Common myeloid progenitor, CD34-positive (primary cell): ENCODE data around the gene CPN2.

ENCODE experiments used
- CTCF ChIA-PET: fragments of 350-600 bp; sonication (Branson Sonifier 250); formaldehyde crosslinking; loops from one replicate; lab custom pipeline; 2021; ENCODE audit warnings: antibody characterized with exemption; lab: Charles Lee
- POLR2A ChIA-PET: fragments of 350-600 bp; sonication (Branson Sonifier 250); formaldehyde crosslinking; loops from one replicate; lab custom pipeline; 2021; ENCODE audit warnings: antibody characterized with exemption; lab: Charles Lee
- DNase-seq, 3 donors: peaks; one replicate each; pipeline versions ENCODE4 v3.0.0 to v3.0.0-alpha.2; 2013
- H3K27ac ChIP-seq, 2 experiments: 1 replicate in 1 of 2; 2 replicates in 1 of 2; pipeline ENCODE4 v1.7.0; 2013; ENCODE audit warnings: inconsistent platforms in 2 of 2, low read length in 2 of 2, mild to moderate bottlenecking in 2 of 2, low read depth in 1 of 2, moderate library complexity in 1 of 2; ENCODE audit not compliant: severe bottlenecking in 2 of 2, insufficient read depth in 1 of 2, poor library complexity in 1 of 2
- H3K27me3 ChIP-seq, 5 experiments: replicated peaks in 2 of 5; 1 replicate in 3 of 5; 2 replicates in 2 of 5; pipeline versions ENCODE4 v1.6.1 to v1.7.0; 2013; ENCODE audit warnings: low read length in 4 of 5, mild to moderate bottlenecking in 2 of 5, moderate library complexity in 2 of 5, inconsistent platforms in 1 of 5; ENCODE audit not compliant: insufficient read depth in 5 of 5, control insufficient read depth in 4 of 5
- H3K36me3 ChIP-seq, 4 experiments: 1 replicate in 2 of 4; 2 replicates in 2 of 4; pipeline versions ENCODE4 v1.6.1 to v1.7.0; 2013; ENCODE audit warnings: low read length in 3 of 4, control low read depth in 1 of 4, mild to moderate bottlenecking in 1 of 4; ENCODE audit not compliant: control insufficient read depth in 4 of 4, insufficient read depth in 4 of 4
- H3K4me1 ChIP-seq, 4 experiments: 1 replicate in 3 of 4; 2 replicates in 1 of 4; pipeline versions ENCODE4 v1.6.1 to v1.7.1; 2013; ENCODE audit warnings: low read length in 3 of 4, mild to moderate bottlenecking in 3 of 4, control low read depth in 1 of 4, inconsistent platforms in 1 of 4, moderate library complexity in 1 of 4; ENCODE audit not compliant: control insufficient read depth in 4 of 4, insufficient read depth in 4 of 4; ENCODE audit errors: control extremely low read depth in 1 of 4
- H3K4me3 ChIP-seq, 7 experiments: 1 replicate in 4 of 7; 2 replicates in 3 of 7; pipeline versions ENCODE4 v1.5.1 to v1.7.0; 2013; ENCODE audit warnings: mild to moderate bottlenecking in 7 of 7, low read length in 6 of 7, moderate library complexity in 6 of 7, inconsistent platforms in 2 of 7, low read depth in 2 of 7, control low read depth in 1 of 7; ENCODE audit not compliant: insufficient read depth in 4 of 7, control insufficient read depth in 1 of 7; ENCODE audit errors: extremely low read depth in 1 of 7
- H3K9me3 ChIP-seq, 5 experiments: 1 replicate in 4 of 5; 2 replicates in 1 of 5; pipeline versions ENCODE4 v1.6.1 to v1.7.1; 2013; ENCODE audit warnings: low read length in 4 of 5, mild to moderate bottlenecking in 2 of 5, inconsistent platforms in 1 of 5, low read depth in 1 of 5, moderate library complexity in 1 of 5; ENCODE audit not compliant: control insufficient read depth in 4 of 5, insufficient read depth in 2 of 5; ENCODE audit errors: control extremely low read depth in 1 of 5
- WGBS: methylation state at CpG from one replicate; pipeline ENCODE4 v1.1.5; 2013; ENCODE audit not compliant: insufficient coverage; 5-methylcytosine and 5-hydroxymethylcytosine counted together

CPN2 gene

GRCh38 chr3:194368918-194369317, 17.8 kb upstream of the CPN2 start:
- DNase-seq: peak in 2 of 3 donors; percentile 19 to 30
- Histone ChIP-seq H3K9me3 (no peaks in the 10 kb centered on the region), H3K36me3 (no peaks in the 10 kb centered on the region), H3K4me3 (no peak overlapping the region), H3K27me3 (peaks cover 5 to 35% (median 27%) of the 10 kb centered on the region in 5 experiments), H3K27ac (no peak overlapping the region), H3K4me1 (no peaks in the 10 kb centered on the region)
- 86% methylated on average over 6 of the region's 6 CpGs for WGBS
- ChIA-PET POLR2A (no interaction called here), CTCF (interaction anchor here (1.9 kb wide), 1 partner anchor 33 kb away, joined by 5 read pairs; no protein-coding TSS in a partner anchor)

- Histone ChIP-seq H3K4me1 (no peaks in the 10 kb centered on the region), H3K27ac (no peak overlapping the region), H3K9me3 (no peaks in the 10 kb centered on the region), H3K36me3 (no peaks in the 10 kb centered on the region), H3K27me3 (peaks cover 5 to 35% (median 27%) of the 10 kb centered on the region in 5 experiments), H3K4me3 (no peak overlapping the region)
- WGBS: 83% methylated on average over 12 of the region's 18 CpGs
- ChIA-PET CTCF (interaction anchor here (1.9 kb wide), 1 partner anchor 34 kb away, joined by 5 read pairs; no protein-coding TSS in a partner anchor), POLR2A (no interaction called here)
- DNase-seq: peak in 1 of 3 donors; percentile 41
Observed at GRCh38 chr3:194367992-194368841, 17.1 kb upstream of the CPN2 start.

- Histone ChIP-seq H3K4me3 (no peak overlapping the region), H3K27me3 (peaks cover 5 to 35% (median 27%) of the 10 kb centered on the region in 5 experiments), H3K9me3 (no peaks in the 10 kb centered on the region), H3K27ac (no peak overlapping the region), H3K36me3 (no peaks in the 10 kb centered on the region), H3K4me1 (no peaks in the 10 kb centered on the region)
- DNase-seq: no peak
- CTCF ChIA-PET: interaction anchor here (1.0 to 1.1 kb wide), 2 partner anchors 13 to 20 kb away, joined by 3 to 4 read pairs; no protein-coding TSS in a partner anchor
- WGBS: 90% methylated on average over 11 of the region's 12 CpGs
- POLR2A ChIA-PET: no interaction called here
Observed at GRCh38 chr3:194365978-194366490, 14.9 kb upstream of the CPN2 start.

- ChIA-PET CTCF (interaction anchor here (1.0 to 2.5 kb wide), 3 partner anchors 10 to 19 kb away, joined by 3 to 8 read pairs (median 4); no protein-coding TSS in a partner anchor), POLR2A (no interaction called here)
- no peak for DNase-seq
- no peaks in the 10 kb centered on the region for H3K36me3 ChIP-seq
- H3K27ac ChIP-seq: no peak overlapping the region
- no peaks in the 10 kb centered on the region for H3K4me1 ChIP-seq
- H3K27me3 ChIP-seq: peaks cover 4 to 30% (median 24%) of the 10 kb centered on the region in 5 experiments
- H3K4me3 ChIP-seq: no peak overlapping the region
- H3K9me3 ChIP-seq: no peaks in the 10 kb centered on the region
- 97% methylated on average over 6 of the region's 6 CpGs for WGBS
Observed at GRCh38 chr3:194365526-194365925, 14.4 kb upstream of the CPN2 start.

- whole genome bisulfite sequencing: 91% methylated on average over 18 of the region's 20 CpGs
- no peak for DNase-seq
- Histone ChIP-seq H3K4me1 (no peaks in the 10 kb centered on the region), H3K9me3 (no peaks in the 10 kb centered on the region), H3K36me3 (no peaks in the 10 kb centered on the region), H3K27me3 (peaks cover 0 to 25% (median 19%) of the 10 kb centered on the region in 5 experiments), H3K27ac (no peak overlapping the region), H3K4me3 (no peak overlapping the region)
- POLR2A ChIA-PET: interaction anchor here (0.6 kb wide), 1 partner anchor 37 kb away, joined by 3 read pairs; no protein-coding TSS in a partner anchor
- CTCF ChIA-PET: interaction anchor here (1.0 to 2.5 kb wide), 5 partner anchors 9 to 40 kb away, joined by 3 to 8 read pairs (median 3); no protein-coding TSS in a partner anchor
Observed at GRCh38 chr3:194364652-194365434, 13.7 kb upstream of the CPN2 start.

- WGBS: 79% methylated on average over 3 of the region's 3 CpGs
- ChIA-PET POLR2A (interaction anchor here (0.6 kb wide), 1 partner anchor 38 kb away, joined by 3 read pairs; no protein-coding TSS in a partner anchor), CTCF (interaction anchor here (1.0 to 2.5 kb wide), 4 partner anchors 9 to 41 kb away, joined by 3 to 8 read pairs (median 3); no protein-coding TSS in a partner anchor)
Observed at GRCh38 chr3:194364314-194364651, 13.2 kb upstream of the CPN2 start.

More at GRCh38 chr3:194364314-194364651, 13.2 kb upstream of the CPN2 start:
- H3K27me3 ChIP-seq: peaks cover 0 to 20% (median 15%) of the 10 kb centered on the region in 5 experiments
- no peak for DNase-seq
- no peaks in the 10 kb centered on the region for H3K4me1 ChIP-seq
- no peaks in the 10 kb centered on the region for H3K36me3 ChIP-seq
- no peaks in the 10 kb centered on the region for H3K9me3 ChIP-seq
- H3K4me3 ChIP-seq: no peak overlapping the region
- no peak overlapping the region for H3K27ac ChIP-seq
